H54 (cell line): ENCODE results near the gene SLC12A5.
"Not testable (repeated sequence)": the region's sequence is repeated elsewhere in the genome, so short reads cannot be mapped to it uniquely, and the experiment has no call there.

Source experiments
- DNase-seq: peaks from one replicate; pipeline ENCODE4 v3.0.0; 2011; ENCODE audit warnings: low spot score, mixed read lengths; ENCODE audit not compliant: insufficient read length
- FAIRE-seq: peaks from 3 replicates; lab custom pipeline; 2011; peaks lifted over from hg19 to GRCh38; lab: Jason Lieb, UNC
- POLR2A ChIP-seq: IDR thresholded peaks from 2 replicates; pipeline ENCODE4 v1.6.1; 2011; ENCODE audit warnings: low read depth, mild to moderate bottlenecking, low read length

SLC12A5 gene

DNA sequence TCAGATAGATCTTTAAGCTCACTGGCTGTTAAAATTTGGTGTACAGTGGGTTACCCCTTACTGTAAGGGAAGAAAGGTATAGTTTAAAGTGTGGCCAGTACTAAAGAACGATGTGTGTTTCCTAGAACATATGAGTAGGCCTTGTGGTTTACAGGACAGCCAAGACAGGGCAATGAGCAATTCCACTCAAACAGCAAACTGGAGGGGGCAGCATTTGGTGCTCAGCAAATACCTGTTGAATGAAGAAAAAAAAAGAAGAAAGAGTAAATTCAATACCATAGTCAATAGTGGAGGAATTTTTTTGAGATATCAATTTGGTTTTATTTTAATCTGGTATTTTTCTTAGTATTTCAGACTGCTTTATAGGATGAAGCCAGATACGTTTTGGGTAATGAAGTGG lies 64.5 kb downstream of the SLC12A5 start:
- DNase-seq (no peak), FAIRE-seq (no peak)
- TF ChIP-seq POLR2A: no peak

DNA sequence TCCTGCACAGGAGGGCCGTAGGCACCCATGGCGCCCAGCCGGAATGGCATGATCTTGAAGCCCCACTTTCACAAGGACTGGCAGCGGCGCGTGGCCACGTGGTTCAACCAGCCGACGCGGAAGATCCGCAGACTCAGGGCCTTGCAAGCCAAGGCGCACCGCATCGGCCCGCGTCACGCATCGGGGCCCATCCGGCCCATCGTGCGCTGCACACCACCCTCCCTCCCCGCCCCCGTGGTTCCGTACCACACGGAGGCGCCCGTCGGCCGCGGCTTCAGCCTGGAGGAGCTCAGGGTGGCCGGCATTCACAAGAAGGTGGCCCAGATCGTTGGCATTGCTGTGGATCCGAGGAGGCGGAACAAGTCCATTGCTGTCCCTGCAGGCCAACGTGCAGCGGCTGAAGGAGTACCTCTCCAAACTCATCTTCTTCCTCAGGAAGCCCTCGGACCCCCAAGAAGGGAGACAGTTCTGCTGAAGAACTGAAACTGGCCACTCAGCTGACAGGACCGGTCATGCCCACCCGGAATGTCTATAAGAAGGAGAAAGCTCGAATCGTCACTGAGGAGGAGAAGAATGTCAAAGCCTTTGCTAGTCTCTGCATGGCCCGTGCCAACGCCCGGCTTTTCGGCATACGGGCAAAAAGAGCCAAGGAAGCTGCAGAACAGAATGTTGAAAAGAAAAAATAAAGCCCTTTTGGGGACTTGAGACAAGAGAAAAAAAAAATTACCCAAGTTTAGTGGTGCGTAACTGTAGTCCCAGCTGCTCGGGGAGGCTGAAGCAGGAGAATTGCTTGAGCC lies 70.7 kb downstream of the SLC12A5 start:
- DNase-seq (no peak), FAIRE-seq (no peak)
- no peak for TF ChIP-seq POLR2A

DNA sequence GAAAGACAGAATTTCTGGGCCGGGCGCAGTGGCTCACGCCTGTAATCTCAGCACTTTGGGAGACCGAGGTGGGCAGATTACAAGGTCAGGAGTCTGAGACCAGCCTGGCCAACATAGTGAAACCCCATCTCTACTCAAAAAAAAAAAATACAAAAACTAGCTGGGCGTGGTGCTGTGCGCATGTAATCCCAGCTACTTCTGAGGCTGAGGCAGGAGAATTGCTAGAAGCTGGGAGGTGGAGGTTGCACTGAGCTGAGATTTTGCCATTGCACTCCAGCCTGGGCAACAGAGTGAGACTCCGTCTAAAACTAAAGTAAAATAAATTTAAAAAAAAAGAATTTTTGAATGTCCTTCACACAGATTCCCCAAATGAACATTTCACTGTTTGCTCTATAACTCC lies 71.4 kb downstream of the SLC12A5 start:
- FAIRE-seq: not testable (repeated sequence)

DNA sequence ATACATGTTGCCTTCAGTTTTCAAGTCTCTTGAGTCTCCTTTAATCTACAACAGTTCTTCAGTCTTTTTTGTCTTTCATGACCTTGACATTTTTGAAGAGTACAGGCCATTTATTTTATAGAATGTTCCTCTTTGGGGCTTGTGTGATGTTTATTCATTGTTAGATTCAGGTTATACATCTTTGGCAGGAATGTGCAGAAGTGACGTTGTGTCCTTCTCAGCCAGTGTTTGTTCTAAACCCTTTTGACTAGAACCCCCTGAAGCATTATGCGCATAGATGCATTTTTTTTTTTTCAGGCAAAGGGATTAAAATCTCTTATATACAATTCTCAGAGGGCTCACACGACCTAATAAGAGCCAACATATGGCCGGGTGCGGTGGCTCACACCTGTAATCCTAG lies 72.0 kb downstream of the SLC12A5 start:
- no peak for FAIRE-seq
- no peak for DNase-seq
- TF ChIP-seq POLR2A: no peak

More for the DNA sequence above, 71.4 kb downstream of the SLC12A5 start:
- not testable (repeated sequence) for DNase-seq

DNA sequence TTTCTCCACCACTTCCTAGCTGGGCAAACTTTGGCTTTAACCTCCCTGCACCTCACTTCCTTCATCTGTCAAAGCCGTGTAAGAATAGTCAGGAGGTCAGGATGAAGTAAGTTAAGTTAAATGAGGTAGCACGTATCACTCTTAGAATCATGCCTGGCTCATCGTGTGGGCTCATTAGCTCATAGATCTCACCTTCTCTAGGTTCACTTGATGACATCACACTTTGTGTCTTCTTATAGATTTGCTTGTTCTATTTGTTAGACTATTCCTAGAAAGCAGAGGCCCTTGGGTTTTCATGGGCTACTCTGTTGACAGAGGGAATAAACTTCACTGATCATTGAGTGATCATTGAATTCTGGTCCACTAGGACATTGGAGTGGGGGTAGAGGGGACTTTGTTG lies 72.9 kb downstream of the SLC12A5 start:
- FAIRE-seq: no peak
- DNase-seq: no peak
- TF ChIP-seq POLR2A: no peak

DNA sequence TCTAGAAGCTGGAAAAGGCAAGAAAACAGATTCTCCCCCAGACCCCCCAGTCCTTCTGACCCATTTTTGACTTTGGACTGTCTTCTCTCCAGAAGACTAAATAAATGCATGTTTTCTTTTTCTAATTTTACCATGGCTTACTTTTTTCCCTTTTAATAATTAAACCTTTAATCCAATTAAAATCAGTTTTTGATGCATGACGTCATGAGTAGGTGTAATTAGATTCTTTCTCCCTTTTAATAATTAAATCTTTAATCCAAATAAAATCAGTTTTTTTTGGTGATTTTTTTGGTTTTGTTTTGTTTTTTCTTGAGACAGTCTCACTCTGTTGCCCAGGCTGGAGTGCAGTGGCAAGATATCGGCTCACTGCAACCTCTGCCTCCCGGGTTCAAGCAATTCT lies 73.9 kb downstream of the SLC12A5 start:
- no peak for TF ChIP-seq POLR2A
- DNase-seq (no peak), FAIRE-seq (no peak)

DNA sequence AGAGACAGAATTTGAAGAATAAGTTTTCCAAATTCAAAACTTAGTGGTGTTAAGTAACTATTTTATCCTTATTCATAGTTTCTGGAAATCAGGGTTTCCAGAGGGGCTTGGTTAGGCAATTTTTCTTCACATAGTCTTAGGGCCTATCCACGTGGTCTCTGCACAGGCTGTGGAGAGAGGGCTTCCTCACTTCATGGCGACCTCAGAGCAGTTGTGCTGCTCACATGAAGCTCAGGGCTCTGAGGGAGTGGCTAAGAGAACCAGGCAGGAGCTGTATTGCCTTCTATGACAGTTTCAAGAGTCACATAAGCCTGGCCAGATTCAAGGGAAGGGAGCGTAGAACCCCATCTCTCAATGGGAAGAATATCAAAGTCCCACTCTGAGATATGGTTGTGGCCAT lies 75.2 kb downstream of the SLC12A5 start:
- no peak for FAIRE-seq
- DNase-seq: no peak
- TF ChIP-seq POLR2A: no peak

DNA sequence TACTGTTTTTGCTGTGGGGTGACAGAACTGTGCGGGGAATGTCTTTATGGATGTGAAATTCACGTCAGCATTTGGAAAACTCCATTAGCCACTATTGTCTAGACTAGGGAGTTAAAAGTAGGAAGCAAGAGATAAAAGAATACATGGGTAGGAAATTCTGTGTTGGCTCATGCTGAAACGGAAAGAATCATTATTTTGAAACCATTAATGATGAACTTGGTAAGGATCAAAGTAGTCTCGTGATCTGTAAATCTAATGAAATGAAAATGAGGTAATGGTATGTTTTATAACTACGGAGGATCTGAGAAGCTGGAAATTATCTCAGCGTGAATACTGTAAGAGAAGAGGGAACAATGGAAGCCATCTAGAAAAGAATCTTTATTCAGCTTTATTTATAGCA lies 78.0 kb downstream of the SLC12A5 start:
- FAIRE-seq (no peak), DNase-seq (no peak)
- TF ChIP-seq POLR2A: no peak

DNA sequence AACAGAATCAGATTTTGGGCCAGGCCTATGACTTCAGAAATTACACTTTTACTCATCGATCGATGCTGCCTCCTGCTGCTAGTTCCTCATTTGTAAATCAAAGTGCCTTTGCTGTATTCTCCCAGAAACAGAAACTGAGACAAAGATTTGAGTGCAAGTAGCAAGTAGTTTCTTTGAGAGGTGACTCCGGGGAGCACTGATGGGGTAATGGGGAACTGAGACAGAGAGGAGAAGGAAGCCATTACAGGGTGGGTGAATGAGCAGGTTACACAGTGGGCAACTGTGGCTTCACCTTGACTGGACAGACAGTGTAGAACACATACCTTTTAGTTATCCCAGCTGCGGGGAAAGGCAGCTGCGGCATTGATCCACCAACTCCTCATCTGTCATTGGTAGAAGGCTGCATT lies 79.4 kb downstream of the SLC12A5 start:
- DNase-seq (no peak), FAIRE-seq (no peak)
- no peak for TF ChIP-seq POLR2A

DNA sequence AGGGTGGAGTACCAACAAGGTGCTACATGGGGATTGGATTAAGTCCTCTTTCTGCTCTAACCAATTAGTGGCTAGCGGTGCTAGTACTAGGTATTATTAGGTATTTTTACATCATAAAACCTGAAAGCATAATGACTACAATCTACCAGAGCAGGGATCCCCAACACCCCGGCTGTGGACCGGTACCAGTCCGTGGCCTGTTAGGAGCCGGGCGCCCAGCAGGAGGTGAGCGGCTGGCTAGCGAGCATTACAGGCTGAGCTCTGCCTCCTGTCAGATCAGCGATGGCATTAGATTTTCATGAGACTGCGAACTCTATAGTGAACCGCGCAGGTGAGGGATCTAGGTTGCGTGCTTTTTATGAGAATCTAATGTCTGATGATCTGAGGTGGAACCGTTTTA lies 80.0 kb downstream of the SLC12A5 start:
- no peak for TF ChIP-seq POLR2A
- FAIRE-seq (no peak), DNase-seq (no peak)
